HEK293 (cell line): ENCODE data around the gene PGBD5.

Source experiments
- CTCF ChIA-PET: fragments of 350-600 bp; formaldehyde crosslinking; extraction: SDS; loops from one replicate; lab custom pipeline; 2021; ENCODE audit warnings: antibody characterized with exemption; lab: Yijun Ruan, JAX
- POLR2A ChIA-PET: fragments of 300-600 bp; formaldehyde crosslinking; extraction: SDS; loops from one replicate; lab custom pipeline; 2020; ENCODE audit warnings: antibody characterized with exemption, inconsistent platforms; lab: Yijun Ruan, JAX
- H3K27ac ChIP-seq: fragments of 200-500 bp; sonication (Bioruptor generic); 2 replicates; pipeline ENCODE4 v1.5.1; 2014; ENCODE audit warnings: low read depth, low read length, control low read depth, inconsistent platforms; ENCODE audit errors: extremely low read depth
- H3K36me3 ChIP-seq, 2 experiments: fragments of 200-500 bp in 1 of 2; sonication (Bioruptor generic) in 1 of 2; 1 replicate in 1 of 2; 2 replicates in 1 of 2; pipeline ENCODE4 v1.5.1; 2014 to 2017; ENCODE audit warnings: inconsistent platforms in 2 of 2, low read length in 2 of 2; ENCODE audit not compliant: control insufficient read depth in 2 of 2, insufficient read depth in 1 of 2
- H3K4me1 ChIP-seq: fragments of 200-500 bp; sonication (Bioruptor generic); 2 replicates; pipeline ENCODE4 v1.5.1; 2014; ENCODE audit warnings: mild to moderate bottlenecking, low read length, inconsistent platforms; ENCODE audit not compliant: control insufficient read depth, insufficient read depth
- H3K4me3 ChIP-seq: 2 replicates; pipeline ENCODE4 v1.5.1; 2011; ENCODE audit warnings: low read depth, mild to moderate bottlenecking, control low read depth, low read length, moderate library complexity
- H3K9me3 ChIP-seq: fragments of 200-500 bp; sonication (Bioruptor generic); 2 replicates; pipeline ENCODE4 v1.5.1; 2014; ENCODE audit warnings: low read depth, low read length, inconsistent platforms; ENCODE audit not compliant: control insufficient read depth, insufficient read depth
- ELK4 ChIP-seq: IDR thresholded peaks from 2 replicates; pipeline ENCODE4 v1.6.1; 2011; ENCODE audit warnings: mild to moderate bottlenecking, low read depth, low read length, borderline replicate concordance
- HIC1 ChIP-seq: fragments of 450-650 bp; formaldehyde crosslinking; IDR thresholded peaks from 2 replicates; pipeline ENCODE4 v1.5.1; 2016; ENCODE audit warnings: missing biosample characterization, missing genetic modification characterization
- KLF17 ChIP-seq: fragments of 450-650 bp; formaldehyde crosslinking; IDR thresholded peaks from 2 replicates; pipeline ENCODE4 v1.5.1; 2016; ENCODE audit warnings: missing biosample characterization, missing genetic modification characterization
- KLF7 ChIP-seq: fragments of 450-650 bp; formaldehyde crosslinking; IDR thresholded peaks from 2 replicates; pipeline ENCODE4 v1.5.1; 2016; ENCODE audit warnings: missing biosample characterization, missing genetic modification characterization, borderline replicate concordance
- MEIS1 ChIP-seq: sonication (generic); formaldehyde crosslinking; IDR thresholded peaks from 2 replicates; pipeline ENCODE4 v1.8.1; 2022; ENCODE audit warnings: missing genetic modification reagents, mild to moderate bottlenecking, borderline replicate concordance
- OSR2 ChIP-seq: fragments of 450-650 bp; formaldehyde crosslinking; IDR thresholded peaks from 2 replicates; pipeline ENCODE4 v1.5.1; 2016; ENCODE audit warnings: missing biosample characterization, missing genetic modification characterization
- TCF7L2 ChIP-seq: IDR thresholded peaks from 2 replicates; pipeline ENCODE4 v1.6.1; 2011; ENCODE audit warnings: low read depth, mild to moderate bottlenecking, inconsistent platforms, low read length, moderate library complexity, borderline replicate concordance
- ZBTB49 ChIP-seq: fragments of 450-650 bp; formaldehyde crosslinking; IDR thresholded peaks from 2 replicates; pipeline ENCODE4 v1.5.1; 2016; ENCODE audit warnings: missing biosample characterization, missing genetic modification characterization, low read depth
- ZBTB7A ChIP-seq: fragments of 450-650 bp; formaldehyde crosslinking; IDR thresholded peaks from 2 replicates; pipeline ENCODE4 v1.5.1; 2016; ENCODE audit warnings: low read depth, missing biosample characterization, missing genetic modification characterization
- ZFP37 ChIP-seq: fragments of 450-650 bp; formaldehyde crosslinking; IDR thresholded peaks from 2 replicates; pipeline ENCODE4 v1.5.1; 2016; ENCODE audit warnings: missing biosample characterization, missing genetic modification characterization
- ZNF146 ChIP-seq: fragments of 450-650 bp; formaldehyde crosslinking; IDR thresholded peaks from 2 replicates; pipeline ENCODE4 v1.5.1; 2016; ENCODE audit warnings: missing biosample characterization, missing genetic modification characterization
- ZNF16 ChIP-seq: fragments of 450-650 bp; formaldehyde crosslinking; IDR thresholded peaks from 2 replicates; pipeline ENCODE4 v1.5.1; 2016; ENCODE audit warnings: low read depth, missing biosample characterization, missing genetic modification characterization
- ZNF26 ChIP-seq: fragments of 450-650 bp; formaldehyde crosslinking; IDR thresholded peaks from 2 replicates; pipeline ENCODE4 v1.5.1; 2016; ENCODE audit warnings: missing biosample characterization, missing genetic modification characterization
- ZNF394 ChIP-seq: fragments of 450-650 bp; formaldehyde crosslinking; IDR thresholded peaks from 2 replicates; pipeline ENCODE4 v1.5.1; 2016; ENCODE audit warnings: missing biosample characterization, missing genetic modification characterization, mild to moderate bottlenecking, moderate library complexity, borderline replicate concordance
- ZNF426 ChIP-seq: fragments of 450-650 bp; formaldehyde crosslinking; IDR thresholded peaks from 2 replicates; pipeline ENCODE4 v1.5.1; 2017; ENCODE audit warnings: missing biosample characterization, missing genetic modification characterization, mild to moderate bottlenecking, inconsistent platforms, moderate library complexity
- ZNF514 ChIP-seq: fragments of 450-650 bp; formaldehyde crosslinking; IDR thresholded peaks from 2 replicates; pipeline ENCODE4 v1.5.1; 2016; ENCODE audit warnings: missing biosample characterization, missing genetic modification characterization
- ZNF580 ChIP-seq: fragments of 450-650 bp; formaldehyde crosslinking; IDR thresholded peaks from 2 replicates; pipeline ENCODE4 v1.5.1; 2016; ENCODE audit warnings: missing biosample characterization, missing genetic modification characterization
- ZNF704 ChIP-seq: fragments of 450-650 bp; formaldehyde crosslinking; IDR thresholded peaks from 2 replicates; pipeline ENCODE4 v1.5.1; 2016; ENCODE audit warnings: missing biosample characterization, missing genetic modification characterization
- ZNF747 ChIP-seq: fragments of 450-650 bp; formaldehyde crosslinking; IDR thresholded peaks from 2 replicates; pipeline ENCODE4 v1.5.1; 2016; ENCODE audit warnings: missing biosample characterization, missing genetic modification characterization

The PGBD5 gene

GRCh38 chr1:230415405-230416132 lies 10.6 kb downstream of the PGBD5 start (continued):
- TF ChIP-seq ZNF394 (no peak), KLF17 (tag by site-specific recombination) (no peak), ZNF146 (tag by site-specific recombination) (no peak), ZFP37 (no peak)

GRCh38 chr1:230414694-230415093 lies 11.4 kb downstream of the PGBD5 start:
- Histone ChIP-seq H3K27ac (no peak overlapping the region), H3K4me1 (no peaks in the 10 kb centered on the region), H3K4me3 (no peak overlapping the region), H3K9me3 (no peaks in the 10 kb centered on the region), H3K36me3 (no peaks in the 10 kb centered on the region)
- POLR2A ChIA-PET: interaction anchor here (0.7 kb wide), 1 partner anchor 170 kb away, joined by 3 read pairs; no protein-coding TSS in a partner anchor
- CTCF ChIA-PET: no interaction called here
- TF ChIP-seq ZNF747: no peak
- no peak for TF ChIP-seq ZNF426
- no peak for TF ChIP-seq MEIS1 (CRISPR knock-in tag)
- no peak for TF ChIP-seq ZNF580 (tag by site-specific recombination)
- no peak for TF ChIP-seq ZBTB49 (tag by site-specific recombination)
- TF ChIP-seq ZNF16 (tag by site-specific recombination): no peak
- no peak for TF ChIP-seq ZBTB7A
- TF ChIP-seq ZNF146 (tag by site-specific recombination): no peak
- TF ChIP-seq, all 188 proteins: peak for 0

- POLR2A ChIA-PET: no interaction called here
- H3K4me3 ChIP-seq: no peak overlapping the region
- H3K27ac ChIP-seq: no peak overlapping the region
- H3K4me1 ChIP-seq: no peaks in the 10 kb centered on the region
- CTCF ChIA-PET: no interaction called here
- H3K9me3 ChIP-seq: no peaks in the 10 kb centered on the region
- H3K36me3 ChIP-seq: no peaks in the 10 kb centered on the region
- no peak for TF ChIP-seq KLF17 (tag by site-specific recombination)
- TF ChIP-seq ZNF704 (tag by site-specific recombination): no peak
- TF ChIP-seq OSR2 (tag by site-specific recombination): no peak
- TF ChIP-seq ZNF26 (tag by site-specific recombination): no peak
- no peak for TF ChIP-seq ZNF514 (tag by site-specific recombination)
- no peak for TF ChIP-seq TCF7L2
- TF ChIP-seq ZNF146 (tag by site-specific recombination): no peak
- TF ChIP-seq KLF7 (tag by site-specific recombination): no peak
- no peak for TF ChIP-seq ELK4
- no peak for TF ChIP-seq HIC1 (tag by site-specific recombination)
Observed at GRCh38 chr1:230414102-230414501, 12.0 kb downstream of the PGBD5 start.
